Kidney (tissue), 14 donors: ENCODE measurements around the gene ZNF718. TPM values are rescaled to one million over a fixed set of nuclear protein-coding genes. Genes with fewer than 3 reads are reported as not detected.
"Not testable (repeated sequence)": the region's sequence is repeated elsewhere in the genome, so short reads cannot be mapped to it uniquely, and the experiment has no call there.

ENCODE experiments used
- DNase-seq, 5 donors: peaks; one replicate each; pipeline ENCODE4 v3.0.0-alpha.2; 2013 to 2020
- FAIRE-seq: peaks from 2 replicates; lab custom pipeline; 2012; peaks lifted over from hg19 to GRCh38; lab: Jason Lieb, UNC
- H3K27ac ChIP-seq, 2 donors: one replicate each; pipeline ENCODE4 v1.7.0; 2013; ENCODE audit warnings: low read depth in 2 of 2, low read length in 2 of 2, inconsistent platforms in 1 of 2
- H3K27me3 ChIP-seq: one replicate; pipeline ENCODE4 v1.7.1; 2013; ENCODE audit warnings: low read length, inconsistent platforms; ENCODE audit not compliant: control insufficient read depth, insufficient read depth
- H3K36me3 ChIP-seq, 3 donors: one replicate each; pipeline versions ENCODE4 v1.7.0 to v1.7.1; 2013; ENCODE audit warnings: low read length in 3 of 3, control low read depth in 1 of 3, inconsistent platforms in 1 of 3; ENCODE audit not compliant: insufficient read depth in 3 of 3, control insufficient read depth in 2 of 3
- H3K4me1 ChIP-seq, 3 donors: one replicate each; pipeline versions ENCODE4 v1.7.0 to v1.7.1; 2013; ENCODE audit warnings: low read length in 3 of 3, inconsistent platforms in 1 of 3, low read depth in 1 of 3; ENCODE audit not compliant: control insufficient read depth in 2 of 3, insufficient read depth in 2 of 3
- H3K4me3 ChIP-seq, 3 donors: one replicate each; pipeline versions ENCODE4 v1.7.0 to v1.8.1; 2013; ENCODE audit warnings: low read length in 3 of 3, control low read depth in 1 of 3, inconsistent platforms in 1 of 3
- H3K9ac ChIP-seq, 3 donors: one replicate each; pipeline versions ENCODE4 v1.7.0 to v1.7.1; 2013; ENCODE audit warnings: low read length in 3 of 3, control low read depth in 1 of 3, inconsistent platforms in 1 of 3
- H3K9me3 ChIP-seq, 3 donors: one replicate each; pipeline versions ENCODE4 v1.7.0 to v1.7.1; 2013; ENCODE audit warnings: low read length in 3 of 3, control low read depth in 1 of 3, inconsistent platforms in 1 of 3; ENCODE audit not compliant: control insufficient read depth in 2 of 3, insufficient read depth in 1 of 3
- intact Hi-C: fragments of 100-400 bp; cut with DNase I; formaldehyde crosslinking; loops from one replicate; pipeline ENCODE4 v1.11.1; 2022
- polyA plus RNA-seq: library from polyadenylated mRNA; stranded (reverse); fragments of 350-450 nt; fragmentation: Illumina TruSeq; extraction: RNeasy Lipid Tissue Mini Kit (QIAGEN cat#74804); gene quantifications from one replicate; pipeline ENCODE4 v1.2.3, GENCODE V29; 2014; ENCODE audit warnings: low read depth, low replicate concordance; ENCODE audit not compliant: insufficient read depth
- total RNA-seq: library from RNA; stranded (reverse); fragmentation: NEBNext Ultra II Directional; extraction: Animal tissue kit (Norgen Biotek cat#: 25700); gene quantifications from one replicate; pipeline ENCODE4 v1.2.1, GENCODE V29; 2021
- TF ChIP-seq, protein P1 (sequence below): IDR thresholded peaks from 3 replicates; pipeline ENCODE4 v1.5.1; 2012; ENCODE audit warnings: mild to moderate bottlenecking, moderate library complexity, borderline replicate concordance; ENCODE audit not compliant: insufficient read depth; ENCODE audit errors: extremely low read depth
- donor health status: control.
- donor health status: control.
- donor health status: control.
- donor health status: control.
- donor health status: control.
- donor health status: DM: yes; HTN: yes; CAD: no.
- donor health status: Normal renal cell carcinoma (clear cell type).

Gene ZNF718
- total and polyA plus RNA-seq, 2 donors from 2014 or later: 1.7 to 10.3 TPM

DNA sequence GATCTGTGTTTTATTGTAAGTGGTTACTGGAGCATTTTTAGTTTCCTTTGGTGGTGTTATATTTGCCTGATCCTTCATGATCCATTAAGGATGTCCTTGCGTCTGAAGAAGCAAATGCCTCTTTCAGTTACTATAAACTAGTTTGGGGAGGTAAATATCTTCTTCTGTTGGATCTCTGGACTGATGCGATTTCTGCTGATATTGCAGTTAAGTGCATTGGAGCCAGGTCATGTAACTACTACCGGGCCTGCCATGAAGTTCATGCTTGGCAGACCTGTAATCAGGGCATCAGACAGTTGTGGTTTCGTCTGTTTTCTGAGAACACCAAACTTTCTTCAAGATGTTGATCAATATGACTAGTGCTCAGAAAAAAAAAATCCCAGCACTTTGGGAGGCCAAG is 22.9 kb downstream of the ZNF718 start:
- peaks cover 0 to 5% (median 0%) of the 10 kb centered on the region in 3 donors for H3K36me3 ChIP-seq
- peaks cover 3 to 58% (median 24%) of the 10 kb centered on the region in 3 donors for H3K9me3 ChIP-seq
- H3K27ac ChIP-seq: no peak overlapping the region
- TF ChIP-seq, protein P1, sequence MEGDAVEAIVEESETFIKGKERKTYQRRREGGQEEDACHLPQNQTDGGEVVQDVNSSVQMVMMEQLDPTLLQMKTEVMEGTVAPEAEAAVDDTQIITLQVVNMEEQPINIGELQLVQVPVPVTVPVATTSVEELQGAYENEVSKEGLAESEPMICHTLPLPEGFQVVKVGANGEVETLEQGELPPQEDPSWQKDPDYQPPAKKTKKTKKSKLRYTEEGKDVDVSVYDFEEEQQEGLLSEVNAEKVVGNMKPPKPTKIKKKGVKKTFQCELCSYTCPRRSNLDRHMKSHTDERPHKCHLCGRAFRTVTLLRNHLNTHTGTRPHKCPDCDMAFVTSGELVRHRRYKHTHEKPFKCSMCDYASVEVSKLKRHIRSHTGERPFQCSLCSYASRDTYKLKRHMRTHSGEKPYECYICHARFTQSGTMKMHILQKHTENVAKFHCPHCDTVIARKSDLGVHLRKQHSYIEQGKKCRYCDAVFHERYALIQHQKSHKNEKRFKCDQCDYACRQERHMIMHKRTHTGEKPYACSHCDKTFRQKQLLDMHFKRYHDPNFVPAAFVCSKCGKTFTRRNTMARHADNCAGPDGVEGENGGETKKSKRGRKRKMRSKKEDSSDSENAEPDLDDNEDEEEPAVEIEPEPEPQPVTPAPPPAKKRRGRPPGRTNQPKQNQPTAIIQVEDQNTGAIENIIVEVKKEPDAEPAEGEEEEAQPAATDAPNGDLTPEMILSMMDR: no peak
- intact Hi-C loops: no loop called here
- no peak for DNase-seq
- peak overlapping the region in 1 of 3 donors; percentile 17 for H3K4me3 ChIP-seq
- no peaks in the 10 kb centered on the region for H3K4me1 ChIP-seq
- no peak for FAIRE-seq
- no peaks in the 10 kb centered on the region for H3K27me3 ChIP-seq
- H3K9ac ChIP-seq: no peak overlapping the region

DNA sequence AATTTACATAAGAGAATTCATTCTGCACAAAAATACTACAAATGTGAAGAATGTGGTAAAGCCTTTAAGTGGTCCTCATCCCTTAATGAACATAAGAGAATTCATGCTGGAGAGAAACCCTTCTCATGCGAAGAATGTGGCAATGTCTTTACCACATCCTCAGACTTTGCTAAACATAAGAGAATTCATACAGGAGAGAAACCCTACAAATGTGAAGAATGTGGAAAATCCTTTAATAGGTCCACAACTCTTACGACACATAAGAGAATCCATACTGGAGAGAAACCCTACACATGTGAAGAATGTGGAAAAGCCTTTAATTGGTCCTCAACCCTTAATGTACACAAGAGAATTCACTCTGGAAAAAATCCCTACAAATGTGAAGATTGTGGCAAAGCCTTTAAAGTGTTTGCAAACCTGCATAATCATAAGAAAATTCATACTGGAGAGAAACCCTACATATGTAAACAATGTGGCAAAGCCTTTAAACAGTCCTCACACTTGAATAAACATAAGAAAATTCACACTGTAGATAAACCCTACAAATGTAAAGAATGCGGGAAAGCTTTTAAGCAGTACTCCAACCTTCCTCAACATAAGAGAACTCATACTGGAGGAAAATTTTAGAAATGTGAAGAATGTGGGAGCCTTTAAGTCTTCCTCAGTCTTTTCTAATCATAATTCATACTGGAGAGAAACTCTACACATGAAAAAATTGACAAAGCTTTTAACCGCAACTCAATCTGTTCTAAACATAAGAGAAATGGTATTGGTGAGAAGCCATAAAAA is 37.4 kb downstream of the ZNF718 start:
- no peaks in the 10 kb centered on the region for H3K4me1 ChIP-seq
- intact Hi-C loops: no loop called here
- DNase-seq (no peak), FAIRE-seq (no peak)
- TF ChIP-seq, protein P1: no peak
- peak overlapping the region in 1 of 3 donors; percentile 10 for H3K4me3 ChIP-seq
- H3K27me3 ChIP-seq: no peaks in the 10 kb centered on the region
- H3K27ac ChIP-seq: no peak overlapping the region
- no peak overlapping the region for H3K9ac ChIP-seq
- peaks cover 0 to 3% (median 0%) of the 10 kb centered on the region in 3 donors for H3K36me3 ChIP-seq
- peaks cover 0 to 64% (median 43%) of the 10 kb centered on the region in 3 donors for H3K9me3 ChIP-seq

- H3K9ac ChIP-seq, H3K27ac ChIP-seq, FAIRE-seq, H3K4me3 ChIP-seq, intact Hi-C loops, H3K36me3 ChIP-seq, H3K4me1 ChIP-seq, DNase-seq, H3K27me3 ChIP-seq: not testable (repeated sequence)
- H3K9me3 ChIP-seq: peaks cover 0 to 46% (median 18%) of the 10 kb centered on the region in 3 donors
These were observed 45.3 kb downstream of the ZNF718 start for GRCh38 chr4:169640-170039.

DNA sequence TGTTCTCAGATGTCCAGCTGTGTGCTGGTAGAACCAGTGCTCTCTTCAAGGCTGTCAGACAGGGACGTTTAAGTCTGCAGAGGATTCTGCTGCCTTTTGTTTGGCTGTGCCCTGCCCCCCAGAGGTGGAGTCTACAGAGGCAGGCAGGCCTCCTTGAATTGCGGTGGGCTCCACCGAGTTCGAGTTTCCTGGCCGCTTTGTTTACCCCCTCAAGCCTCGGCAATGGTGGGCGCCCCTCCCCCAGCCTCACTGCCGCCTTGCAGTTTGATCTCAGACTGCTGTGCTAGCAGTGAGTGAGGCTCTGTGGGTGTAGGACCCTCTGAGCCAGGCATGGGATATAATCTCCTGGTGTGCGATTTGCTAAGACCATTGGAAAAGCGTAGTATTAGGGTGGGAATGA is 47.0 kb downstream of the ZNF718 start:
- H3K4me1 ChIP-seq, FAIRE-seq, H3K4me3 ChIP-seq, intact Hi-C loops, H3K27me3 ChIP-seq, H3K27ac ChIP-seq, DNase-seq, H3K36me3 ChIP-seq, H3K9ac ChIP-seq: not testable (repeated sequence)
- H3K9me3 ChIP-seq: peaks cover 0 to 53% (median 20%) of the 10 kb centered on the region in 3 donors
